GM08714 (cell line): ENCODE measurements around the gene PYGO1.

Experiments
- H3K4me3 ChIP-seq: fragments of 200-500 bp; sonication (Bioruptor generic); 2 replicates; pipeline ENCODE4 v1.5.1; 2014; ENCODE audit warnings: mild to moderate bottlenecking, low read length, inconsistent platforms
- ZNF274 ChIP-seq: IDR thresholded peaks from 2 replicates; pipeline ENCODE4 v1.6.1; 2012; ENCODE audit warnings: mild to moderate bottlenecking, low read depth, low read length

Gene PYGO1

GRCh38 chr15:55590788-55591187, 2.6 kb upstream of the PYGO1 start:
- TF ChIP-seq ZNF274 = no peak
- no peak overlapping the region for H3K4me3 ChIP-seq

GRCh38 chr15:55589287-55589686, 1.1 kb upstream of the PYGO1 start:
- no peak overlapping the region for H3K4me3 ChIP-seq
- TF ChIP-seq ZNF274 = no peak

GRCh38 chr15:55588815-55589115, 620 bp upstream of the PYGO1 start:
- TF ChIP-seq ZNF274 = no peak
- H3K4me3 ChIP-seq = peak overlapping the region; percentile 25; the same call in 1 of the 2 replicates

GRCh38 chr15:55587321-55588069, 650 bp downstream of the PYGO1 start:
- H3K4me3 ChIP-seq = peak overlapping the region; percentile 16; the same call in 1 of the 2 replicates
- TF ChIP-seq ZNF274 = no peak

- H3K4me3 ChIP-seq = no peak overlapping the region
- TF ChIP-seq ZNF274 = no peak
Measured at GRCh38 chr15:55586808-55587207, 1.3 kb downstream of the PYGO1 start.

GRCh38 chr15:55576943-55577342, 11.2 kb downstream of the PYGO1 start:
- TF ChIP-seq ZNF274 = no peak
- no peak overlapping the region for H3K4me3 ChIP-seq

GRCh38 chr15:55574096-55574495, 14.0 kb downstream of the PYGO1 start:
- no peak for TF ChIP-seq ZNF274

GRCh38 chr15:55573224-55573623, 14.9 kb downstream of the PYGO1 start:
- TF ChIP-seq ZNF274 = no peak
- no peak overlapping the region for H3K4me3 ChIP-seq

More at GRCh38 chr15:55574096-55574495, 14.0 kb downstream of the PYGO1 start:
- H3K4me3 ChIP-seq = no peak overlapping the region

GRCh38 chr15:55564347-55565145, 23.6 kb downstream of the PYGO1 start:
- no peak overlapping the region for H3K4me3 ChIP-seq
- no peak for TF ChIP-seq ZNF274

GRCh38 chr15:55562601-55563000, 25.5 kb downstream of the PYGO1 start:
- H3K4me3 ChIP-seq = no peak overlapping the region
- TF ChIP-seq ZNF274 = no peak

GRCh38 chr15:55555089-55555488, 33.1 kb downstream of the PYGO1 start:
- TF ChIP-seq ZNF274 = no peak
- no peak overlapping the region for H3K4me3 ChIP-seq

GRCh38 chr15:55552926-55553325, 35.2 kb downstream of the PYGO1 start:
- no peak overlapping the region for H3K4me3 ChIP-seq
- TF ChIP-seq ZNF274 = no peak

GRCh38 chr15:55552451-55552850, 35.7 kb downstream of the PYGO1 start:
- no peak overlapping the region for H3K4me3 ChIP-seq
- no peak for TF ChIP-seq ZNF274

GRCh38 chr15:55549305-55549704, 38.8 kb downstream of the PYGO1 start:
- TF ChIP-seq ZNF274 = no peak
- H3K4me3 ChIP-seq = no peak overlapping the region

GRCh38 chr15:55546718-55547117, 41.4 kb downstream of the PYGO1 start:
- no peak overlapping the region for H3K4me3 ChIP-seq
- TF ChIP-seq ZNF274 = no peak

GRCh38 chr15:55535436-55535835, 52.7 kb downstream of the PYGO1 start:
- no peak overlapping the region for H3K4me3 ChIP-seq
- no peak for TF ChIP-seq ZNF274
